Activated B cell treated with CpG ODN at 0.5 μM for 24 hours (primary cell): ENCODE measurements around the gene SAMD4A. TPM values are rescaled to one million over a fixed set of nuclear protein-coding genes. Genes with fewer than 3 reads are reported as not detected.

Experiments
- ATAC-seq: fragments of 200-7000 bp; cut with Tn5 transposase; one replicate; pipeline ENCODE4 v1.10.0; 2021; ENCODE audit warnings: low read depth, mild to moderate bottlenecking, moderate library complexity
- CTCF ChIA-PET: fragments of 350-600 bp; sonication (Branson Sonifier 250); formaldehyde crosslinking; loops from one replicate; lab custom pipeline; 2021; ENCODE audit warnings: antibody characterized with exemption; lab: Charles Lee
- POLR2A ChIA-PET: fragments of 350-600 bp; sonication (Branson Sonifier 250); formaldehyde crosslinking; loops from one replicate; lab custom pipeline; 2021; ENCODE audit warnings: antibody characterized with exemption; lab: Charles Lee
- DNase-seq: peaks from one replicate; pipeline ENCODE4 v3.0.0; 2022
- H3K27ac Mint-ChIP-seq: one replicate; pipeline ENCODE4 v1.8.0; 2020; ENCODE audit warnings: mixed read lengths
- H3K27me3 Mint-ChIP-seq: one replicate; pipeline ENCODE4 v1.8.0; 2021; ENCODE audit warnings: mixed read lengths
- H3K36me3 Mint-ChIP-seq: one replicate; pipeline ENCODE4 v1.8.0; 2021; ENCODE audit warnings: low read depth, mixed read lengths
- H3K4me1 Mint-ChIP-seq: one replicate; pipeline ENCODE4 v1.8.0; 2021; ENCODE audit warnings: mixed read lengths
- H3K4me3 Mint-ChIP-seq: one replicate; pipeline ENCODE4 v1.8.0; 2020; ENCODE audit warnings: mild to moderate bottlenecking, mixed read lengths
- H3K9me3 Mint-ChIP-seq: one replicate; pipeline ENCODE4 v1.8.0; 2020; ENCODE audit warnings: mixed read lengths
- CTCF ChIP-seq: fragments of 200-600 bp; IDR thresholded peaks from one replicate; pipeline ENCODE4 v1.8.0; 2022; ENCODE audit warnings: antibody characterized with exemption, mild to moderate bottlenecking
- intact Hi-C: fragments of 100-400 bp; cut with micrococcal nuclease; formaldehyde crosslinking; loops from one replicate; pipeline ENCODE4 v1.15.1; 2024
- total RNA-seq: library from RNA; stranded (reverse); gene quantifications from 2 replicates; pipeline ENCODE4 v1.2.3, GENCODE V29; 2022

The SAMD4A gene
- total RNA-seq, 1 donor from 2014 or later: 8.7 TPM

GRCh38 chr14:54837508-54838149 lies 270.7 kb downstream of the SAMD4A start:
- no peak overlapping the region for H3K4me3 Mint-ChIP-seq
- H3K4me1 Mint-ChIP-seq: no peaks in the 10 kb centered on the region
- H3K9me3 Mint-ChIP-seq: no peaks in the 10 kb centered on the region
- CTCF ChIA-PET: no interaction called here
- ATAC-seq (no peak), DNase-seq (no peak)
- POLR2A ChIA-PET: interaction anchor here (0.6 to 0.7 kb wide), 2 partner anchors 28 to 299 kb away, joined by 3 to 9 read pairs; no protein-coding TSS in a partner anchor
- H3K27ac Mint-ChIP-seq: no peak overlapping the region
- TF ChIP-seq CTCF: no peak
- intact Hi-C loops: no loop called here
- H3K36me3 Mint-ChIP-seq: peaks cover 21% of the 10 kb centered on the region
- H3K27me3 Mint-ChIP-seq: no peaks in the 10 kb centered on the region

GRCh38 chr14:54838931-54839512 lies 272.1 kb downstream of the SAMD4A start:
- no peak for TF ChIP-seq CTCF
- Mint-ChIP-seq H3K4me3 (no peak overlapping the region), H3K27ac (no peak overlapping the region), H3K9me3 (no peaks in the 10 kb centered on the region), H3K4me1 (no peaks in the 10 kb centered on the region), H3K36me3 (peaks cover 25% of the 10 kb centered on the region), H3K27me3 (no peaks in the 10 kb centered on the region)
- ChIA-PET CTCF (no interaction called here), POLR2A (no interaction called here)
- intact Hi-C loops: no loop called here
- DNase-seq (no peak), ATAC-seq (no peak)

- Mint-ChIP-seq H3K4me3 (no peak overlapping the region), H3K36me3 (peaks cover 31% of the 10 kb centered on the region), H3K27me3 (no peaks in the 10 kb centered on the region), H3K27ac (no peak overlapping the region), H3K4me1 (no peaks in the 10 kb centered on the region), H3K9me3 (no peaks in the 10 kb centered on the region)
- no peak for DNase-seq
- ChIA-PET CTCF (no interaction called here), POLR2A (interaction anchor here (0.6 kb wide), 1 partner anchor 64 kb away, joined by 12 read pairs; no protein-coding TSS in a partner anchor)
- intact Hi-C loops: no loop called here
- no peak for ATAC-seq
- TF ChIP-seq CTCF: no peak
These were observed 272.8 kb downstream of the SAMD4A start for GRCh38 chr14:54839701-54840119.

- ChIA-PET POLR2A (interaction anchor here (0.6 kb wide), 1 partner anchor 64 kb away, joined by 12 read pairs; no protein-coding TSS in a partner anchor), CTCF (no interaction called here)
- intact Hi-C loops: no loop called here
- TF ChIP-seq CTCF: no peak
- H3K4me3 Mint-ChIP-seq: no peak overlapping the region
- H3K36me3 Mint-ChIP-seq: peaks cover 31% of the 10 kb centered on the region
- no peak overlapping the region for H3K27ac Mint-ChIP-seq
- H3K9me3 Mint-ChIP-seq: no peaks in the 10 kb centered on the region
- DNase-seq (no peak), ATAC-seq (no peak)
- no peaks in the 10 kb centered on the region for H3K4me1 Mint-ChIP-seq
- H3K27me3 Mint-ChIP-seq: no peaks in the 10 kb centered on the region
These were observed 273.4 kb downstream of the SAMD4A start for GRCh38 chr14:54840336-54840735.

- peaks cover 35% of the 10 kb centered on the region for H3K36me3 Mint-ChIP-seq
- CTCF ChIA-PET: no interaction called here
These were observed 273.9 kb downstream of the SAMD4A start for GRCh38 chr14:54840798-54841197.

More at GRCh38 chr14:54840798-54841197, 273.9 kb downstream of the SAMD4A start:
- POLR2A ChIA-PET: no interaction called here
- intact Hi-C loops: no loop called here
- no peaks in the 10 kb centered on the region for H3K9me3 Mint-ChIP-seq
- no peak for DNase-seq
- H3K4me3 Mint-ChIP-seq: no peak overlapping the region
- H3K27ac Mint-ChIP-seq: no peak overlapping the region
- no peaks in the 10 kb centered on the region for H3K4me1 Mint-ChIP-seq
- TF ChIP-seq CTCF: no peak
- H3K27me3 Mint-ChIP-seq: no peaks in the 10 kb centered on the region
- no peak for ATAC-seq
